ENCODE data around the gene HTR3D. TPM values are rescaled to one million over a fixed set of nuclear protein-coding genes. Genes with fewer than 3 reads are reported as not detected.
"Not testable (repeated sequence)": the region's sequence is repeated elsewhere in the genome, so short reads cannot be mapped to it uniquely, and the experiment has no call there.

HTR3D gene
- total and polyA plus RNA-seq, 4 experiments from 2014 or later: not detected

DNA sequence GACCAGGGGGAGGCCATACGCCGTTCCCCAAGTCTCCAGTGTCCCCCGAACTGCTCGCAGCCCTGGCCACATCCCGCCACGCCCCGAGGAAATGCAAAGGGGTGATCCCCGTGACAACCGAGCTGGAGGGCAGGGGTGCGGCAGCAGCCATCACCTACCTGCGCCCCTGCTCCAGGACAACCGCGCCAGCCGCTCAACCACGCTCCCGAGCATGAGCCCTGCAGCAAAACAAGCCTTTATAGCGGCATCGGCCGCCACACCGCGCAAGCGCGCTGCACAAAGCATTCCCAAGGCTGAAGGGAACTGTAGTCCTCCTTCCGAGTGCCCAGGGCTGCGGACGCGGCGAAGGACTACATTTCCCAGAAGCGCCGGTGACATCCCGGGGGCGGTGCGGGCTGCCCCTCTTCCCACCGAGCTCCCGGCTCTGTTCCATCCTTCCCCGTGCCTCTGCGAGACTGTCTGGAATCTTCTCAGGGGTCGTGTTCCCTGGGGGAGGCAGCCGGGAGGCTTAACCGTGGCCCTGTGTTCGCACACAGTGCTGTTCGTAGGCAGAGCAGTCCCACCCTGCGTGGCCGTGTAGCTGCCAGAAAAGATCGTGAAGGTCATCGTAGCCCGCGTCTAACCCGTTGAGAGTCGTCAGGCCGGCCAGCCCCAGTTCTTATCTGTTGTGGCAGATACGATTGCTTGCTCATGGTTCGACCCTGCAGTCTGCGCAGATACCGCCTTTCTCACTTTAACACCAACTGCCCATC lies 13.7 kb upstream of the HTR3D start, which contains the start of gene ABCC5:
ABCC5 (minus strand) TSS at position 213 of the 752 bp plus-strand sequence. CDS start 3,492 bp downstream, outside the sequence.
- Histone ChIP-seq H3K36me3 (ENCODE audit: insufficient read depth, low read length) (no peaks in the 10 kb centered on the region), H3K9me3 (ENCODE audit: control insufficient read depth in 1 of 2, low read length in 2 of 2) (no peaks in the 10 kb centered on the region), H3K27ac (ENCODE audit: low read depth, low read length) (peak within 1 kb of the TSS; percentile 43), H3K27me3 (ENCODE audit: insufficient read depth, low read length) (no peaks in the 10 kb centered on the region), H3K4me1 (ENCODE audit: insufficient read depth, low read length) (peaks cover 17% of the 10 kb centered on the region), H3K4me3 (ENCODE audit: low read length in 2 of 2) (peak within 1 kb of the TSS; percentile 93 to 96)
- DNase-seq: peak; percentile 79 to 84 (median 82)
- Mint-ChIP-seq H3K4me1 (peaks cover 16 to 35% (median 24%) of the 10 kb centered on the region in 4 donors), H3K4me3 (peak within 1 kb of the TSS; percentile 98 to 100 (median 100)), H3K36me3 (peaks cover 8 to 14% of the 10 kb centered on the region in 2 donors), H3K9me3 (peaks cover 0 to 2% (median 0%) of the 10 kb centered on the region in 8 donors), H3K27me3 (peaks cover 6 to 8% of the 10 kb centered on the region in 2 donors), H3K27ac (peak within 1 kb of the TSS; percentile 90 to 96 (median 93))
- POLR2A ChIA-PET (ENCODE audit: partially characterized antibody): interaction anchor here (0.7 to 1.0 kb wide), 4 partner anchors 10 to 134 kb away, joined by 3 to 4 read pairs (median 3); no protein-coding TSS in a partner anchor
- intact Hi-C loops (cut with micrococcal nuclease): loop anchor here (1.0 to 5.0 kb wide), 6 partner anchors 117 to 281 kb away; partner anchors contain the start of genes ABCF3, ALG3, AP2M1 and EEF1AKMT4
- CTCF ChIA-PET (ENCODE audit: partially characterized antibody): interaction anchor here (0.6 to 6.2 kb wide), 15 partner anchors 11 to 353 kb away, joined by 3 to 36 read pairs (median 4); partner anchors contain the start of genes EIF2B5 and PARL

DNA sequence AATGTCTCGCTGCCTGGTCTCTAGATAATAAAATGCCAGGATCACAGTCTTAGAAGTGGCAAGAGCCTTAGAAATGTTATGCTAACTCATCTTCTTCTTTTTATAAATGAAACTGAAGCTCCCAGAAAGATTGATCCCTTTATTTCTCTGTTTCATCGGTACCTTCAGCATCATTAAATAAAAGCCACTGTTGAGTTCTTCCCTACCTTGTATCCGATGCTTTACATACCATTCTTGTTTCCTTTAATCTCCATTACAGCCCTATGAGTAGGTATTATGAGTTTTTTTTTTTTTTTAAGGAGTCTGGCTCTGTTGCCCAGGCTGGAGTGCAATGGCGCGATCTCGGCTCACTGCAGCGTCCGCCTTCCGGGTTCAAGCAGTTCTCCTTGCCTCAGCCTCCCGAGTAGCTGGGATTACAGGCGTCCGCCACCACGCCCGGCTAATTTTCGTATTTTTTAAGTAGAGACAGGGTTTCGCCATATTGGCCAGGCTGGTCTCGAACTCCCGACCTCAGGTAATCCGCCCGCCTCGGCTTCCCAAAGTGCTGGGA lies 13.0 kb upstream of the HTR3D start:
- H3K4me1 ChIP-seq (ENCODE audit: insufficient read depth, low read length): peaks cover 17% of the 10 kb centered on the region
- peak overlapping the region; percentile 93 to 96 for H3K4me3 ChIP-seq (ENCODE audit: low read length in 2 of 2)
- no peaks in the 10 kb centered on the region for H3K9me3 Mint-ChIP-seq
- POLR2A ChIA-PET (ENCODE audit: partially characterized antibody): interaction anchor here (1.0 kb wide), 2 partner anchors 39 to 134 kb away, joined by 3 read pairs; no protein-coding TSS in a partner anchor
- peak overlapping the region in 5 of 7 donors; percentile 60 to 93 (median 91) for H3K27ac Mint-ChIP-seq
- H3K36me3 Mint-ChIP-seq: peaks cover 6 to 12% of the 10 kb centered on the region in 2 donors
- intact Hi-C loops (cut with micrococcal nuclease): loop anchor here (5.0 kb wide), 2 partner anchors 169 to 229 kb away; partner anchors contain the start of genes ABCF3, ALG3 and EEF1AKMT4
- peak overlapping the region; percentile 98 to 100 (median 100) for H3K4me3 Mint-ChIP-seq
- H3K4me1 Mint-ChIP-seq: peaks cover 16 to 35% (median 24%) of the 10 kb centered on the region in 4 donors
- no peaks in the 10 kb centered on the region for H3K36me3 ChIP-seq (ENCODE audit: insufficient read depth, low read length)
- peak overlapping the region; percentile 43 for H3K27ac ChIP-seq (ENCODE audit: low read depth, low read length)
- H3K27me3 ChIP-seq (ENCODE audit: insufficient read depth, low read length): no peaks in the 10 kb centered on the region
- CTCF ChIA-PET (ENCODE audit: partially characterized antibody): interaction anchor here (0.8 to 6.2 kb wide), 11 partner anchors 11 to 352 kb away, joined by 3 to 36 read pairs (median 4); partner anchors contain the start of genes EIF2B5 and PARL
- no peak for DNase-seq
- no peaks in the 10 kb centered on the region for H3K9me3 ChIP-seq (ENCODE audit: control insufficient read depth in 1 of 2, low read length in 2 of 2)
- H3K27me3 Mint-ChIP-seq: peaks cover 8 to 10% of the 10 kb centered on the region in 2 donors

DNA sequence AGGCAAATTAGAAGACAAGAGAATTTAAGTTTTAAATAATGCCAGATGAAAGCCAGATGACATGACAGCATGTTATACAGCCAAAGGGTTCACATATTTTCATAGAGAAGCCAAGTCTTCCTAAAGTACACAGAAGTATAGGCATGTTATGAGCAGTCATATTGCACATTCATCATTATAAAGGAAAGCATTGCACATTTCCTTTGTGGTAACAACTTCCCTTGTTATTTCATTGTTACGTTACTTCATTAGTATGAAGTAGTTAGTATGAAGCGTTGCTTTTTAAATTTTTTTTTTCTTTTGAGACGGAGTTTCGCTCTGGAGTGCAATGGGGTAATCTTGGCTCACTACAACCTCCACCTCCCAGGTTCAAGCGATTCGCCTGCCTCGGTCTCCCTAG lies 9.2 kb upstream of the HTR3D start:
- intact Hi-C loops (cut with micrococcal nuclease): no loop called here
- CTCF ChIA-PET (ENCODE audit: partially characterized antibody): no interaction called here

DNA sequence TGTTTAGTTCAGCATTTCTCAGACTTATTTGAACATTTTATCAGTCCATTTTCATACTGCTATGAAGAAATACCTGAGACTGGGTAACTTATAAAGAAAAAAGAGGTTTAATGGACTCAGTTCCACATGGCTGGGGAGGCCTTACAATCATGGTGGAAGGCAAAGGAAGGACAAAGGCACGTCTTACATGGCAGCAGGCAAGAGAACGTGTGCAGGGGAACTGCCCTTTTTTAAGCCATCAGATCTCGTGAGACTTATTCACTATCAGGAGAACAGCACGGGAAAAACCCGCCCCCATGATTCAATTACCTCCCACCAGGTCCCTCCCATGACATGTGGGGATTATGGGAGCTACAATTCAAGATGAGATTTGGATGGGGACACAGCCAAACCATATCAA lies 6.3 kb upstream of the HTR3D start:
- POLR2A ChIA-PET (ENCODE audit: partially characterized antibody); DNase-seq; H3K36me3 Mint-ChIP-seq; H3K27ac ChIP-seq (ENCODE audit: low read depth, low read length); H3K27ac Mint-ChIP-seq; H3K27me3 ChIP-seq (ENCODE audit: insufficient read depth, low read length); H3K9me3 ChIP-seq (ENCODE audit: control insufficient read depth in 1 of 2, low read length in 2 of 2); H3K4me1 ChIP-seq (ENCODE audit: insufficient read depth, low read length); H3K4me3 Mint-ChIP-seq; H3K4me3 ChIP-seq (ENCODE audit: low read length in 2 of 2); intact Hi-C loops (cut with micrococcal nuclease); H3K9me3 Mint-ChIP-seq; H3K36me3 ChIP-seq (ENCODE audit: insufficient read depth, low read length); H3K4me1 Mint-ChIP-seq; CTCF ChIA-PET (ENCODE audit: partially characterized antibody): not testable (repeated sequence)
- peaks cover 5 to 16% of the 10 kb centered on the region in 2 donors for H3K27me3 Mint-ChIP-seq

More for the DNA sequence above, 9.2 kb upstream of the HTR3D start:
- H3K27me3 ChIP-seq (ENCODE audit: insufficient read depth, low read length): no peaks in the 10 kb centered on the region
- no peak overlapping the region for H3K4me3 ChIP-seq (ENCODE audit: low read length in 2 of 2)
- H3K4me1 ChIP-seq (ENCODE audit: insufficient read depth, low read length): peaks cover 6% of the 10 kb centered on the region
- no peaks in the 10 kb centered on the region for H3K9me3 ChIP-seq (ENCODE audit: control insufficient read depth in 1 of 2, low read length in 2 of 2)
- no peak overlapping the region for H3K4me3 Mint-ChIP-seq
- no peak for DNase-seq
- POLR2A ChIA-PET (ENCODE audit: partially characterized antibody): no interaction called here
- no peaks in the 10 kb centered on the region for H3K9me3 Mint-ChIP-seq
- H3K27ac ChIP-seq (ENCODE audit: low read depth, low read length): no peak overlapping the region
- H3K27me3 Mint-ChIP-seq: peaks cover 8 to 10% of the 10 kb centered on the region in 2 donors
- no peaks in the 10 kb centered on the region for H3K36me3 ChIP-seq (ENCODE audit: insufficient read depth, low read length)
- peaks cover 0 to 10% of the 10 kb centered on the region in 2 donors for H3K36me3 Mint-ChIP-seq
- H3K4me1 Mint-ChIP-seq: peaks cover 5 to 13% (median 9%) of the 10 kb centered on the region in 4 donors
- peak overlapping the region in 1 of 7 donors; percentile 15 for H3K27ac Mint-ChIP-seq

DNA sequence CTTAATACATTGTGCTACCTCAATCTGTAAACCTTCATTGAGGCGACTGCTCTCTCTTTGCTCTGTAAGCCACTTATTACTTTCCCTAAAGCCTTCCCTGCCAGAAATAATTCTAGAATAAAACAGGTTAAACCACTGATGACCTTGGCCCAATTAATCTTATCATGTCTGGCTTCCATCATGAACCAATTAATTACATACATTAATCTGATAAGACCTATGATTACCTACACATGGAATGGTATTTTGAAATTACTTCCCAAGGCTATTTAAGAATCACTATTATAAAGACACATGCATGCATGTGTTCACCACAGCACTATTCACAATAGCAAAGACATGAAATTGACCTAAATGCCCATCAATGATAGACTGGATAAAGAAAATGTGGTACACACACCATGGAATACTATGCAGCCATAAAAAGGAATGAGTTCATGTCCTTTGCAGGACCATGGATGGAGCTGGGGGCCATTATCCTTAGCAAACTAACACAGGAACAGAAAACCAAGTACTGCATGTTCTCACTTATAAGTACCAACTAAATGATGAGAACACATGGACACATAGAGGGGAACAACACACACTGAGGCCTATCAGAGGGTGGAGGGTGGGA lies 3.2 kb upstream of the HTR3D start:
- H3K4me1 Mint-ChIP-seq; H3K27me3 ChIP-seq (ENCODE audit: insufficient read depth, low read length); POLR2A ChIA-PET (ENCODE audit: partially characterized antibody); H3K4me3 ChIP-seq (ENCODE audit: low read length in 2 of 2); H3K9me3 ChIP-seq (ENCODE audit: control insufficient read depth in 1 of 2, low read length in 2 of 2); H3K27ac Mint-ChIP-seq; intact Hi-C loops (cut with micrococcal nuclease); DNase-seq; H3K9me3 Mint-ChIP-seq; H3K36me3 Mint-ChIP-seq; H3K27ac ChIP-seq (ENCODE audit: low read depth, low read length); H3K36me3 ChIP-seq (ENCODE audit: insufficient read depth, low read length); H3K4me3 Mint-ChIP-seq; H3K27me3 Mint-ChIP-seq; H3K4me1 ChIP-seq (ENCODE audit: insufficient read depth, low read length); CTCF ChIA-PET (ENCODE audit: partially characterized antibody): not testable (repeated sequence)

DNA sequence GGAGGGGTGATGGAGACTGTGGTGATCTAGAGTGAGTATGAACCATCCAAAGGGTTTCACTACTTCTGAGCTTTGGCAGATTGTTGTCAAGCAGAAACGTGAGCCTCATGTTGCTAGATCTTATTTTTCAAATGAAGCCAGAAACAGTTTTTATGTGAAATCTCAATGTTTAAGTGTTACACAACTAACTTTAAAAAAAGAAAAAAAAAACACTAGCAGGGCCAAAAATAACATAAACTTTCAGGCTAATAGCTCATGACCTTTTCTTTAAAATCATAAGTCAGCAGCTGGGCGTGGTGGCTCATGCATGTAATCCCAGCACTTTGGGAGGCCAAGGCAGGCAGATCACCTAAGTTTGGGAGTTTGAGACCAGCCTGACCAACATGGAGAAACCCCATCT lies 2.1 kb upstream of the HTR3D start:
- Histone ChIP-seq H3K4me1 (ENCODE audit: insufficient read depth, low read length) (no peaks in the 10 kb centered on the region), H3K27ac (ENCODE audit: low read depth, low read length) (no peak overlapping the region), H3K36me3 (ENCODE audit: insufficient read depth, low read length) (no peaks in the 10 kb centered on the region), H3K4me3 (ENCODE audit: low read length in 2 of 2) (no peak overlapping the region), H3K9me3 (ENCODE audit: control insufficient read depth in 1 of 2, low read length in 2 of 2) (no peaks in the 10 kb centered on the region), H3K27me3 (ENCODE audit: insufficient read depth, low read length) (no peaks in the 10 kb centered on the region)
- Mint-ChIP-seq H3K9me3 (no peaks in the 10 kb centered on the region), H3K27ac (peak overlapping the region in 1 of 7 donors; percentile 12), H3K36me3 (no peaks in the 10 kb centered on the region), H3K4me1 (no peaks in the 10 kb centered on the region), H3K27me3 (peaks cover 0 to 6% of the 10 kb centered on the region in 2 donors), H3K4me3 (no peak overlapping the region)
- no peak for DNase-seq
- ChIA-PET POLR2A (ENCODE audit: partially characterized antibody) (no interaction called here), CTCF (ENCODE audit: partially characterized antibody) (no interaction called here)
- intact Hi-C loops (cut with micrococcal nuclease): no loop called here

DNA sequence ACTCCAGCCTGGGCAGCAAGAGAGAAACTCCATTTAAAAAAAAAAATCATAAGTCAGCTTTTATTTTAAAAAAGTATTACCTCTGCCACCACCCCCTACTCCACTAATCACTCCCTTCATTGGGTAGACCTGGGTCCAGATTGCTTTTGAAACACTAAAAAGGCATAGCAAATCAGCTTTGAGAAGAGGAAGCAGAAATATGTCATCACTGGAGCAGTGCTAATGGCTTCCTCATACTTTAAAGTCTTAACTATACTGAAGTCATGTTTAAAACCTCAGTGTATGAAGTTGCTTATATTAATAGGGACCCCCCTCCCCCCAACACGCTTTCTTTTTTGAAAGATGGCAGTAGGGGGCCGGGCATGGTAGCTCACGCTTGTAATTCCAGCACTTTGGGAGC lies 1.0 kb upstream of the HTR3D start:
- H3K27me3 Mint-ChIP-seq: peaks cover 0 to 6% of the 10 kb centered on the region in 2 donors
- Histone ChIP-seq H3K27ac (ENCODE audit: low read depth, low read length) (no peak overlapping the region), H3K4me1 (ENCODE audit: insufficient read depth, low read length) (no peaks in the 10 kb centered on the region), H3K27me3 (ENCODE audit: insufficient read depth, low read length) (no peaks in the 10 kb centered on the region), H3K9me3 (ENCODE audit: control insufficient read depth in 1 of 2, low read length in 2 of 2) (no peaks in the 10 kb centered on the region), H3K4me3 (ENCODE audit: low read length in 2 of 2) (no peak overlapping the region), H3K36me3 (ENCODE audit: insufficient read depth, low read length) (no peaks in the 10 kb centered on the region)
- intact Hi-C loops (cut with micrococcal nuclease): no loop called here
- DNase-seq: no peak
- ChIA-PET POLR2A (ENCODE audit: partially characterized antibody) (no interaction called here), CTCF (ENCODE audit: partially characterized antibody) (no interaction called here)
- H3K4me3 Mint-ChIP-seq: no peak overlapping the region
- H3K27ac Mint-ChIP-seq: no peak overlapping the region
- H3K9me3 Mint-ChIP-seq: no peaks in the 10 kb centered on the region
- H3K36me3 Mint-ChIP-seq: no peaks in the 10 kb centered on the region
- no peaks in the 10 kb centered on the region for H3K4me1 Mint-ChIP-seq
